ENCODE data around the gene FAM241A.
A peak's percentile ranks its signal among the peaks of the same experiment; 100 is the strongest.

Gene FAM241A

GRCh38 chr4:112222219-112222955, 77.1 kb downstream of the FAM241A start:
- no peak for DNase-seq

DNA sequence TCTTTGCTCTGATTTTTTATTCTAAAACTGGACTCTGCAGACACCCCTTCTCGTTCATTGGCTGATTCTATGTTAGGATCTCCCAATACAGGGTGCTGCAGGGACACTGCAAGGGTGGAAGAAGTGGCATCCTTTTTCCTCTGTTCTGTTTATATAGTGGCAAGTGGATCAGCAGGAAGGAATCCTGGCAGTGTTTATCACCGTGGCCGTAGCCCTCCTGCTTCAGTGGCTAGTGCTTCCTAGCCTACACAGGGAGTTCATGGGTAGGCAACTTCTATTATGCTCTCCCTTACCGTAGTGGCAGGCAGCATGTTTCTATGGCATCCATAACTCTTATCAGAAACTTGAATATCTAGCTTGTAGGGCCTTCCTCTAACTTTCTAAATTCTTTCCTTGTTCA, 79.9 kb downstream of the FAM241A start:
- no peak for DNase-seq

DNA sequence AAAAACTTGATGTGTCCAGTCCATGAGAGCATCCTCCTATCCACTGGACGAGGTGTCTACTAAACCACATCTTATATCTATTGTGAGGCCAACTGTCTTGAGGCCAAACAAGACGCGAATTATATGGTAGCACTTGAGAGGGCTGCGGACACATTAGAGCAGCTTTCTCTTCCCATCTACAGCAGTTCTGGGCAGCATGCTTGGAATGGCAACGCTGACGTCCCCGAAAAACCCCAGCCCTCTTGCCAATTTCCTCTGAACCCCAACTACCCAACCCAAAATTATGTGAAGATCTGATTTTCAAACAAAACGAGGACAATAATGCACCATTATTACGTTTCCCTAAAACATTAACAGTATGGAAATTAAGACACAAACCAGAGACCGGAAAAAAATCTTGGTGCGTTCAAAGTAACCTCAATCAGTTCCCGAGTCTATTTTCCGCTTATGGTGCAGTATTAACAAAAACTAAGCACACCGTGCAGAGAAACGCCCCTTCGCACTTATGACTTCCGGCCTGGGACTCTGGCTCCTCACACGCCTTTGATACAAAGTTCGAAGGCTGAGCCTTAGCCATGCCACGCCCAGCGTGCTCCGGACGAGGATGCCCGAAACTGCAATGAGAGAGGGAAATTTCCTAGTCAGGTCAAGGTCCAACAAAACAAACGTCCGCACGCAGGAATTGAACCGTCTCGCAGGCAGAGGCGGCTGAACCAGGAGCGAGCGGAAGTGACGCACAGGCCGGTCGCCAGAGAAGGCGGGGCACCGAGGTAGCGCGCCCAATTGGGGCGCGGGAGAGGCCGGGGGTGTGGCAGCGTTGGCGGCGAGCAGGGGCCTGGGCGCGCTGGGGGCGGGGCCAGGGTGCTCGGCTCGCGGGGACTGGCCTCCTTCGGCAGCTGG, 85.9 kb downstream of the FAM241A start:
- DNase-seq: peak; percentile 71

DNA sequence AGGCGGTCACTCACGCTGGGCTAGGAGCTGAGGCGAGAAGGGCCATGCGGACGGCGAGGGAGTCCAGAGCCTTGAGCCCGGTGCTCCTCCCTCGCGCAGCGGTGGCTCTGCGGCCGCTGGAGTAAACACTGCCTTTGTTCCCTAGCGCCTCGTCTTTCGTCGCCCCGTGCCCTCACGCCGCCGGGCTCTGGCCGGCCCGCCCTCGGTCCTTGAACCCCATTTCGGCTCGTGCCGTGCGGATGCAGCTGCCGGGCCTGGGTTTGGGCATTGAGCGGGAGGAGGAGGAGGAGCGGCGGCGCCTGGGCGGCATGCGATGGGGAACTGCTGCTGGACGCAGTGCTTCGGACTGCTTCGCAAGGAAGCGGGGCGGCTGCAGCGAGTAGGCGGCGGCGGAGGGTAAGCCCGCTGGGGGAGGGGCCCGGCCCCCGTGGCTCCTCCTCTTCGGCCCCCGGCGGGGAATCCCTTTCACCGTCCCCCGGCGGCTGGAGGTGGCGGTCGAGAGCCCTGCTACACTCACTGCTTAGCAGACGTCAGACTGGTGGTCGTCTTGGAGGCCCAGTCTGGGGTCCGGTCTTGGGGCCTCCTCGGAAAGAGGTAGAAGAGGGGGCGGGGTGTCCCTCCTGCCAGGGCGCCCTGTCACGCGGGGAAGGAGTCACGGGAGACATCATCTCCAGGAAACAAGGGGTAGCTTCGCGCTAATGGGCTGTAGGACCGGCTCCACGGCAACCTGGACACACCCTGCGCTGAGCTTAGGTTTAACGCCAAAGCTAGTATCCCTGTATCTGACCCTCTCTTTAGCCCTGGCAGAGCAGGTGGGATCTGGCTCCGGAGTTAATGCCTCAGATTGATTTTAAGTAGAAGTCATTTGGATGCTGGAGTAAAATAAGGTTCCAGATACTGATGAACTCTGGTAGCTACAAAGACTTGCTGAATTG, 86.8 kb downstream of the FAM241A start, which contains the start of gene AP1AR:
TSS of gene AP1AR (plus strand) at position 9 of the 935 bp plus-strand sequence. CDS start at position 314, 305 bp downstream.
- DNase-seq: peak; percentile 18

DNA sequence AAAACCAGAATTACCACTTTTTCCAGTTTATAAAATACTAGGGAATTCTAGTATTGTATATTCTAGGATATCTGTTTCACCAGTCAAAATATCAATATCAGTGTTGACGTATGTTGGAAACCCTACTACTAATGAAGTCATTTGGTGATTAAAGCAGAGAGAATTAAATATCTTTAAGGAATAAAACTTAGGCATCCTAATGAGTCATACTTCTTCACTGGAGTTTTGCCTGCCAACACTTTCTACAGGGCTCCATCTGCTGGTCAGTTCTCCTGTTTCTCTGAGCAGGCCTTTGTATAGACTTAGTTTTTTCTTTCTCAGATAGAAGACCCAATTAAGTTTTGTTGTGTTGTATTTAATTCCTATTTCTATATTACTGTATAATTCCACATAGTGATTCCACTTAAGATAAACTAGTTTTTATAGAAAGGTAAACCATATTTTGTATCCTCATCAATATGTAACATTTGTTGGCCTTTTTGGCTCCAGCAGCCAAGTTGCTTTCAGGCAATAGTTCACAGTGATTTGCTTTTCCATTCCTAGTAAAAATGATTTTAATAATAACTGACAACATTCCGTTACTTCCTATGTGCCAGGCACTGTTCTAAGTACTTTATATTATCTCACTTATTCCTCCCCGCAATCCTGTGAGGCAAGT, 89.8 kb downstream of the FAM241A start:
- peak; percentile 2 for DNase-seq

GRCh38 chr4:112236040-112236439, 90.8 kb downstream of the FAM241A start:
- DNase-seq: no peak

- DNase-seq: no peak
Observed at GRCh38 chr4:112238833-112239232, 93.6 kb downstream of the FAM241A start.
